Stimulated activated CD4-positive, alpha-beta T cell treated with anti-CD3 and anti-CD28 coated beads, TNF-alpha, amount 100 ng/mL, for 48 hours (primary cell): ENCODE measurements around the gene RNF220.
A peak's percentile ranks its signal among the peaks of the same experiment; 100 is the strongest.
"Not testable (repeated sequence)": the region's sequence is repeated elsewhere in the genome, so short reads cannot be mapped to it uniquely, and the experiment has no call there.

Source experiments
- DNase-seq, 3 donors: peaks; one replicate each; pipeline ENCODE4 v3.0.0-alpha.2; 2020; ENCODE audit warnings: low read depth in 3 of 3

The RNF220 gene

DNA sequence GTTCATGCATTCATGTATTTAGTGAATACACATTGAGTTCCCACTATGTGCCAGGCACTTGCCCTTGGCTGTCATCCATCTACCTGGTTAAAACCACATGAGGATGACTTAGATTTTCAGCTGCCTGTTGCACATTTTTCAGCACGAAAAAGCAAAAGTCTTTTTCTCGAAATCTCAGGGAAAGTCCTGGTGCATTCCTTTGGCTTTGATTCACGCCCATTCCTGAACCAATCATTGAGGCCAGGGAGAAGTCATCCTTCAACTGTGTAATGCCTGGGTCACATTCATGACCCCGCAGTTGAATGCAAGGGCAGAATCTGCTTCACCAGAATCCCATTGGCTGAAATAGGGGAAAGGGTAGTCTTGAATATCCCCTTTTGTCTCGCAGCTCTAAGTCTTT, 84.4 kb downstream of the RNF220 start:
- DNase-seq, result no peak

DNA sequence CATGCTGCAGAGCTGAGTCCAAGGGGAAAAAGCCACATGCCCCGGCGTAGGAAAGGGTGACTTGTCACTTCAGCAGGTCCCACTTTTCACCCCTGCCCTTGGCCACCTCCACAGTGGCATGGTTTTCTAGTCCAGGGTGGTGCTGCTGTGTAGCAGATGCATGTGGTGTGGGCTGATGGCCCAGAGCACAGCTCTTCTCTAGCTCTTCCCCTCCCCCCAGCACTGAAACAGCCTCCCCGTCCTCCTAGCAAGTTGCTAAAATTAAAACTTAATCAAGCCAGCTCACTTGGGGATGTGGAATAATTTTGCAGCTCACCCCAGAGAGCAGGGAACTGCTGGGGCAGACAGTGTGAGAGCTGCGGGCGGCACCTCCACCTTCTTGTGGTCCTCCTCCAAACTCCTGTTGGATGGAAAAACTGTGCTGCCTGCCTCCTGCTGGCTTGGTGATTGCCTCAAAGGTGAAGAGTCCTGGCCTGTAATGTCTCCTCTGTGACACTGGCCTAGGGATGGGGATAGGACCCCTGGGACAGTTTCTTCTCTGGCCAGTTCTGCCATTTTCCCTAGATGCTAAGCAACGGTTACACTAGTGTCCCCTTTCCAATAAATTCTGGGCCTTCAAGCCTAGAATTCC, 91.6 kb downstream of the RNF220 start:
- no peak for DNase-seq

DNA sequence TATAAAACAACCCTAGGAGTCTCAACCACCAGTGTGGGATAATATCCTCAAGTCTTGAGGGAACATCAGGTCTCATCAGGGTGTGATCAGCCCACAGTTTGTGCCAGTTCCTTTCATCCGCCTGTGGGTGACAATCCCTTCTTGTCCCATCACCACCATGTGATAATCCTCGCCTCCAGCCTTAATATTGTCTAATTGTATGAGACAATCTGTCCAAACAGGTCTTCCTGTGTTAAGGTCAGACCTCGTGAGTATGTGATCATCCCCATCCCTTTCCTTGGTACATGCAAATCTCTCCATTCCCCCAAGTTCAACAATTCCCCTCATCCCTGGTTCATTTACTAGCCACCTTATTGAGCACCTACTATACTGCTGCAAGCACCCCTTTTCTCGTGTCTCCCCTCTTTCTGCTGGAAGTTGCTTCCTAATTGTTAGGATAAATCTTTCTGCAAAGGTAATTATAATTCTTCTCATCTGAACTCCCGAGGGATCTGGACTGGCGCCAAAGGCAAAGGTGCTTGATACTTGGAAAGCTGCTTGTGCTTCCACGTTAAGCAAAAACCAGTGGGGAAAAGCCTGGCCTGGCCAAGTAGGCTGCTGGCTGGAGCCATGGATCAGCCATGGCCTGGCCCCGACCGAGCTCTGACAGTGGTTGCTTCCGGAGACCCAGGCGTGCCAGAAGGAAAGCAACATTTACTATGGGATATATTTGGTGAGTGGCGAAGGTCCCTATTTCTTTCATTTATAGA, 92.5 kb downstream of the RNF220 start:
- DNase-seq, result no peak

DNA sequence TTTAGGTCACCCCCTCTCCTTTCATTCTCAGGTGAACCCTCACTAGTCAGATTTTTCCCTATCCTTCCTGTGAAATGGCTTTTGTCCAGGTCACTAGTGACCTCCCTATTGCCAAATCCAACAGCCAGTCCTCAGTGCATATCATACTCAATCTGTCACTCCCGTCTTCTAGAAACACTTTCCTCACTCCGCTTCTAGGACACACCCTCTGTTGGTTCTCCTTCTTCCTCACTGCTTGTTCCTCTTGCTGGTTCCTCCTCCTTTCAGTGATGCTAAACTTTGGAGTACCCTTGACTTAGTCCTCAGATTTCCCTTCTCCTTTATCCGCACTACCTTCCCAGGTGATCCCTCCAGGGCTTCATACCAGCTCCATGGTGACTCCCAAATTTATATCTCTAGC, 94.3 kb downstream of the RNF220 start:
- no peak for DNase-seq

DNA sequence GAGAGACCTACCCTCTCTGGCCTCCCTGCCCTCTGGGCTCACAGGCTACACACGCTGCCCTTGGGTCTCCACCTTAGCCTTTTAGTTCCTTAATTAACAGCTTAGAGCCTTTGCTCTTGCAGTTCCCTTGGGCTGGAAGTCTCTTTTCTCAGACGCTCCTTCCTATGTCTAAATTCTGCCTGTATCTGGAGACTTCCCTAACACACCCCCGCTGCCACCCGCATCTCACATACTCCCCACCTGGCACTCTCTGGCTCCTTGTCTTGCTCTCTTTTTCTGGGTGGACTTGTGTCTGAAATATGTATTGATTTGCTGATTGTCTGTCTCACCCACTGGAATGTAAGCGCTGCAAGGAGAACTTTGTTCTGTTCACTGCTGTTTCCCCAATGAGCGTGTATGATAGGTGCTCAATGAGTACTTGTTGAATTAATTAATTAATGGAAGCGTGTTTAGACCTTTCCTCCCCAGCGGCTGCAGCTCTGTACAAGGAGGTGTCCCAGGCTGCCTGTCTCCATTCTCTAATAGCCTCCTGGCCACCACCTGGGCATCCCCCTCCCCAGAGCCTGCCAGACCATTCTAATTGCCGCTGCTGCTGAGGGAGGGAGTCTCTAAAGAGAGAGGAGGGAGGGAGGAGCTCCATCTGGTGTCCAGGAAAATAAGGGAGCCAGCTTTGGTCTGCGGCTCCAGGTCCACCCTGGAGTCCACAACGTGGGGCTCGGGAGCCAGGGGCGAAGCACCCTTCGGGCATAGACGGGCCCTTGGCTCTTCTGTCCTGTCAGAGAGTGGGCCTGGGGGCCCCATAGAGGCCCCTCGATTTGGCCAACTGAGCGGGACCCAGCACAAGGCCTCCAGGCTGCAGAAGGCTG, 95.4 kb downstream of the RNF220 start:
- DNase-seq, result no peak

DNA sequence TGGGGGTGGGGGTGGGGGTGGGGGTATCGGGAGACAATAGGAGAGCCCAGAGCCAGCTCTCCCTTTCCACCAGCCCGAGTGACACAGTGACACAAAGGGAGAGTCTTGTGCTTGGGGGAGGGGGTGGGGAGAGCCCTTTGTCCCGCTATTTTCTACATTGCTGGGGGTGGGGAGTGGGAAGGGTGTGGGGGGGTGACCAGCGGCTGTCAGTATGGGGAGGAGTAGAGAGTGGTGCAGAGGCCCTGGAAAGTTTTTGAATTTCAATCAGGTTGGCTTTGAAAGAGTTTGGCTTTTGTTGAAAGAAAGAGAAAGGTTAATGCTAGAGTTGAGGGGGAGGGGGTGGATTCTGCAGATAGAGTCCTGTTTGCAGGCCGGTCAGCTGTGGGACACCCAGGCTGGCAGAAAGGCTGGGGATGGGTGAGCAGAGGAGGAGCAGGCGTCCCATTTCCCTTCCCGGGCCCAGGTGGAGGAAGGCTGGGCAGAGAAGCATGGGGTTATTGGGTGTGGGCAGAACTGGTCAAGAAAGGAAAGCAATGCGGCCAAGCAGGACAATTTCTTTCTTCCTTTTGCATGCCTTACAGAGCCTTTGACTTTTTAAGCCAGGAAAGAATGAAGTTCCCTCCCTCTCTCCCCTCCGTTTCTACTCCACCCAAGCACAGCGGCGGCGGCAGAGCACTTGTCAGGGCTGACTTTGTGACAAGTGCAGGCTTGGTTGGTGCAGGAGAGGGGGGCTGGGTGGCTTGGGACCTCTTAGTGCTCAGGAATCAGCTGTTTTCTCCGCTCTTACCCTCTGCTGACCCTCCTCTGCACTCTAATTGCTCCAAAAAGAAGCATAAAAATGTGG, 96.2 kb downstream of the RNF220 start:
- DNase-seq, result no peak

DNA sequence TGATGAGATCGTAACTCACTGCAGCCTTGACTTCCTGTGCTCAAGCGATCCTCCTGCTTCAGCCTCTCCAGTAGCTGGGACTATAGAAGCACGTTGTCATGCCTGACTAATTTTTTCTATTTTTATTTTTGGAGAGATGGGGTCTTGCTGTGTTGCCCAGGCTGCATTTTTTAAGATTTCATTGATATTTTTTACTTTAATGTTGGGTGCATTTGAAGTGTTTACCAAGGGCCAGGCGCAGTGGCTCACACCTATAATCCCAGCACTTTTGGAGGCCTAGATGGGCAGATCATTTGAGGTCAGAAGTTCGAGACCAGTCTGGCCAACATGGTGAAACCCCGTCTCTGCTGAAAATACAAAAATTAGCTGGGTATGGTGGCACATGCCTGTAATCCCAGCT, 97.8 kb downstream of the RNF220 start:
- DNase-seq, result not testable (repeated sequence)

DNA sequence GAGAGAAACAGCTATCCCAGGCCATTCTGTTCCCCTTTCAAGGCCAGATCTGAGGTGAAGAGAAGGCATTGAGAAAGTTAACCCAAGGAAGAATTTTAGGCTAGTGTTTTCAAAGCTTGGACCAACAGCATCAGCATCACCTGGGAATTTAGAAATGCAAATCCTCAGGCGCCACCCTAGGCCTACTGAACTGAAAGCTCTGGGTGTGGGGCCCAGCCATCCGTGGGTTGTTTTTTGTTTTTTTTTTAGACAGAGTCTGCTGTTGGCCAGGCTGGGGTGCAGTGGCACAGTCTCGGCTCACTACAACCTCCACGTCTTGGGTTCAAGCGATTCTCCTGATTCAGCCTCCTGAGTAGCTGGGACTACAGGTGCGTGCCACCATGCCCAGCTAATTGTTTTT, 98.6 kb downstream of the RNF220 start:
- DNase-seq, result no peak

DNA sequence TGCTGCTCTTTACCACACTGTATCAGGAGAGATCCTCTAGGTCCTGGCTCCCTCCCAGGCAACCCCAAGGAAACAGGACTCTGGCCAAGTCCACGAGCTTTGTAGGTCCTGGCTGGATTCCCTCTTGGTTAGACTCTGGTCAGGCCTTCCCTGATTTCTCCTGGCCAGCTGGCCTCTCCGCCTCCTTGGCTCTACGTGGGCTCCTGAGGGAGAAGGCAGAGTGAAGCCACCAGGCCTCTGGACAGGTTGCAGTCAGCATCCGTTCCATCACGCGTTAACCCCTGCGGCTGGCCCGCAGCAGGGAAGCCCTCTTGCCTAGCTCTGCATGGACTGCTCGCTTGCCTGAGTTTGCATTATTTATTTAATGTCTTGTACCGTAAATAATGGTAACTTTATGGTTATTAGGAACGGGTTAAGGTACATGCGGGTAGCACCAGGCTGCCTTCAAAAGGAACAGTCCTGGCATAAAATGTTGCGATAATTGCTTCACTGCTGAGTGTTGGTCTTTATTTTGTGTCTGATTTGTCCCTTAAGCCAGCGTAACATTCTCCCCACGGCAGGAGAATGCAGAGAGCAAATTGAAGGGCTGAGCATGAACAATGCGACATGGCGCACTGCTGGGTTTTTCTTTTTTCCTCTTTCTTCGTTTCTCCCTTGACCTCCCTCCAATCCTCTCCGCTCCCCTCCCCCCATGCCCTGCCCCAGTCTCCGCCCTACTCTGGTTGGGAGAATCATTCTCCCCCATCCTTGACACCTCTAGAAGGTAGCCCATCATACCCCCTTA, 100.3 kb downstream of the RNF220 start:
- no peak for DNase-seq

DNA sequence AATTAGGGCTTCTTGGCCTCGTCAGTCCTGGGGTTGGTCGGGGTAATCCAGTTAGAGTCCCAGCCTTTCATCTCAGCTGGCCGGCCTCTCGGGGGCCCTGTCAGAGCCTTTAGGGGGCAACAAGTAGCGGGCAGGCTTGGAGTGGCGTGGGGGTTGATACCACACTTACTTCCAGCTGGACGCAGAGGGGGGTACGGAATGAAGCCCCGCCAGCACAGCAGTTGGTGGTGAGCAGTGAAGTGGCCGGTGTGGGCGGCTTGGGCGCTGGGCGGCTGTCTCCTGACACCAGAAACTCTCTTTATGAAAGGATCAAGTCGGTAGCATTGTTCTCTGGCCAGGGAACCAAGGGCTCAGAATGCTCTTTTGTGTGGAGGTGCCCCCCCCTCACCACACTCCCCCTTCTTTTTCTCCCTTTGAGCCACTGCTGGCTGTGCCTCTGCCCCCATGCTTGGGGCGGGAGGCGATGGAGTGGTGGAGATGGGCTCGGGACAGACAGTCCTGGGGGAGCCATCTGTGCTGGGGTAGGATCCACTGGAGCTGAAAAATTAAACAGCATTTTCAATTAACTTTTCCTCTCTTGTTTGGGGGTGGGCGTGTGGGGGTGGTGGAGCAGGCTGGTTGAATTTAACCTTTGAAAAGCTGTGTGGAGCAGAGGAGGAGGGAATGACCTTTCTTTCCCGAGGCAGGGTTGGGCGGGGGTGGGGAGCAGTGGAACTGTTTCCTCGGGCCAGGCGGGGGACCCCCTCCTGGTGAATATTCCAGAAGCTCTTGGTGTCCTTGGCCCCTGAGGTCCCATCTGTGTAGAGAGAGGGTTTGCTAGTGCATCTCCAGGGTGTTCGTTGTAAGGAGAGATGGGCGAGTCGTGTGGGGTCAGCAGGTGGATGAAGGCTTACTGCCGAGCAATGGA, 102.7 kb downstream of the RNF220 start:
- no peak for DNase-seq

DNA sequence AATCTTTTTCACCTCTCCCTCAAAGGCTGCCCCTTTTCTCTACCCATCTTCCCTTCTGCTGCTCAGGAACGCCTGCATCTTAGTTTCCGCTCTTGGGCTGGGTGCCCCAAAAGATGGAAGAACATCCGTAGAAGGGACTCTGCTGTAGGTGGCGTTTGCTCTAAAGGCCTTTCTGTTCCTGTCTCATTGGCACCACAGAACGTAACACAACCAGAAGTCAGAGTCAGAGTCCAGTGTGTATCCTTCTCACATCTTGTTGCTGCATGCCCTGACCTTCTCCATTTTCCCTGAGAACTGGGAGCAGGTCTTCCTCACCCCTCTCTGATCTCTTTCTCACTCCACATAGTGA, 103.3 kb downstream of the RNF220 start:
- no peak for DNase-seq

DNA sequence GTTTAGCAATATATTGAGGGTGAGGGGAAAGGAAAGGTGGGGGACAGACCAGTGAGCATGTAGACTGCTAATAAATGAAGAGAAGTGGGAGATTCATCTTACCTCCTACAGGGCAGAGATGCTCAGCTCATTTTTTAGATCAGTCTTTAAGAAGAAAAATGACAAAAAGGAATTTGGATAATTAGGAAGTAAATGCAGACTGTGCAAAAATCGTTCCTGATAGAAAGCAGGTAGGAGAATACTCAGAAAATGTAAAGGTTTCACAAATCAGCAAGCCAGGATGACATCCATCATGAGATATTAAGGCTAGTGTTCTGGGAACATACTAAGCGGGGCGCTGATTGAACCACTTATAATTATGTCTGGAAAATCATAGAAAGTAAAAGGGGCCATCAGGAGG, 106.3 kb downstream of the RNF220 start:
- no peak for DNase-seq

DNA sequence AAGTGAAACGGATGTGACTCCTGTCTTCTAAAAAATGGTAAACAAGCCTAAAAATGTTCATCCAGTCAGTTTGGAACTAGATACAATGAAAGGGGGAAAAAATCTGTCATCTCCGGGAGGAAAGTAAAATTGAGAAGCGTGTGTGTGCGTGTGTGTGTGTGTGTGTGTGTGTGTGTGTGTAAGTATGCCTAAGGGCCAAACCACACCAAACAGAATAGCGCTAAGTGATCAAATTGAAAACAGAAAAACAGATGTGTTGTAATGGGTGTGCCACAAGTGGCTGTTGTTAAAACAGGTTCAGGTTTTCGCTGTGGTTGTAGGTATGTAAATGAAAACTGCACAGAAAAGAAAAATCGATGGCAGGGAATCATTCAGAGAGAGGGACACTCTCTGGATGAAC, 106.7 kb downstream of the RNF220 start:
- peak in 1 of 3 donors; percentile 17 for DNase-seq

DNA sequence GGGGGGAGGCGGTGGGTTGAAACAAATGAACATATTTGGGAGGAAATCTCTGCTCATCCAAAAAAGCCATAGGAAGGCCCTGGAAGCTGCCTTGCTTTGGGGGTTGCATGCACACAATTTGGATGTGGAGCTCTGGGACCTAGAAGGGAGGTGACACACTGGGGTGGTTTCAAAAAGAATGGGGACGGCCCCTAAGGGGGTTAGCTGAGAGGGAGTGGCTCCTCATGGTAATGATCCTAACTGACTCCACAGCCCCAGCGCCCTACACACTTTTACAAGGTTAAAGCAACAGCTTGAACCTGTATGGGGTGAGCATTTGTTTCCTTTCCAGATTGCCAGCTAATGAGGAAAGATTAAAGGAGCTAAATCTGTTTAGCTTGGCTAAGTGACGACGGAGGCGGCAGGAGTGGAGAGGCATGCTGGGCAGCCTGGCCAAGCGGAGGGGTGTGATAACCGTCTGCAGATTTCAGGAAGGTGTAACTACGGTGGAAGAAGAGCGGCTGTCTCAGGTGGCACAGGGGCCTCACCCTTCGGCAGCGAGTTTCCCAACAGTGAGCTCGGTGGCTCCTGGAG, 107.3 kb downstream of the RNF220 start:
- peak in 2 of 3 donors; percentile 5 to 17 for DNase-seq

DNA sequence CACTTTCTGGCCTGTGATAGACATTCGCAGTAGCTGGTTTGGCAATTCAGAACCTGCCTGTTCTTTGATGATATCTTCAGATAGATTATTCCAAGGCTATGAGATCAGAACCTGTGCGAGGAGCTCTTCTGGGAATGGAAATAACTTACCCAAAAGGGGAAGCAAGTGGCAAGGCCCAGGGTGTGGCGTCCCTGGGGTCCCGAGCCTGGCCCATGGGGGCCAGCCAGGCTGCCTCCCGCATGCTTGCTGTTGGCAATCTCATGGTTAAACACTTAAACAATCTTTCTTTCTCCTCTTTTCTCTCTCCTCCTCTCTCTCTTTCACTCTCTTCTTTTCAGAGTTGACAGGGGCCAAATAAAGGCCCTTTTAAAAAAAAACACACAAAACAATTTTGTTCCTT, 108.1 kb downstream of the RNF220 start:
- DNase-seq, result no peak

DNA sequence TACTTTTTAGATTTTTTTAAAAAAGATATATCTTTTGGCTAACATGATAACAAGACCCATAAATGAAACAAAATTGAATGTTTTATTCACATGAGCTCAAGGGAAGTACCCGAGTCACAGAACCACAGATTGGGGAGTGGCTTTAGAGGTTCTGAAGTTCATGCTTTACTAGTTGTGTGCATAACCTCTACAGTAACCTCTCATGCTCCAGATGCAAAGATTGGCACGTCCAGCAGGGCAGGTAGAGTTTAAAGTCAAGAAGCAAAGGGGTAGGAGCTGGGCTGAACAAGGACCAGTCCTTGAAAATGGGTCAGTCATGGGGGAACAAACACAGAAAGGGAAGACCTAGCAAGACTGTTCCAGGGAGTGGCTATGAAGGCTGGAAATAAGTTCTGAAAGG, 109.6 kb downstream of the RNF220 start:
- DNase-seq, result no peak

DNA sequence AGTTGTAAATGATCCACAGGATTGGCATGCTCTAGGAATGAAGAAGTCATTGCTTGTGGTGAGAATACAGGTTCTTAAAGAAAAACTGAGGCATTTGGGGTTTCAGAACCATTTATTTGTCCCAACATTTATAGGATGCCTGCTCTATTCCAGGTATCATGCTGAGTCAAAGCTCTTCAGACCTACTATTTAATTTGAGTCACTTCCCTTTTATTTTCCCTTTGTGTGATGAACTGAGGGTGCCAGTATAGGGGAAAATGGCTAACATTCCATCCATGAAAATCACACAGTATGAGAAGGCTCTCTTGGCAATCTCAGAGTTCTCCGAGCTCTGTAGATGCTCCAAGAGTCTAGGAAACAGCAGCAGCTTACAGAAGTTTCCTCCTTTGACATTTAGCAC, 110.4 kb downstream of the RNF220 start:
- DNase-seq, result no peak

DNA sequence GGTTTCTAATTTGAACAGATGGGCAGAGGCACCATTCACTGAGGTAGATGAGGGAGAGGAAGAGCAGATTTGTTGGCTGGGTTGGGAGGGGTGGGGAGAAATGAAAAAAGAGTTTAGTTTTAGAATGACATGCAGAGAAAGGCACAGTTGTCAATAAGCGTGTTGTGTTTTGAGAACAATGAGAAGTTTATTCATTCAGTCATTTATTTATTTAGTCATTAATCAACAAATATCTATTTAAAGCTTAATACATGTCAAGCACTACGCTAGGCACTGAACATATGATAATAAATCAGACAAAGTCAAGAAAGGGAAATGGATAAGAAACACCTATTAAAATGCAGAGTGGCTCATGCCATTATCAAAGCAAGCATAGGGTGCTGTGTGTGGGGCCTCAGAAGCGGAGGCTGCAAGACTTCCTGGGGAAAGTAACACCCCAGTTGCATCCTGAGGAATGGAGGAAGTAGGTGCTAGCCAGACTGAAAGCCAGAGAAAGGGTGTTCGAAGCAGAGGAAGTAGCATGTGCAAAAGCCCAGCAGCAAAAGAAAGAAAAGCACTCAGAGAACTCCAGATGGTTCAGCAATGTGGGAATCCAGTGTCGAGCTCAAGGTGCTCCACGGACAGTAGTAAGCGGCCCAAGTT, 114.1 kb downstream of the RNF220 start:
- DNase-seq, result no peak

DNA sequence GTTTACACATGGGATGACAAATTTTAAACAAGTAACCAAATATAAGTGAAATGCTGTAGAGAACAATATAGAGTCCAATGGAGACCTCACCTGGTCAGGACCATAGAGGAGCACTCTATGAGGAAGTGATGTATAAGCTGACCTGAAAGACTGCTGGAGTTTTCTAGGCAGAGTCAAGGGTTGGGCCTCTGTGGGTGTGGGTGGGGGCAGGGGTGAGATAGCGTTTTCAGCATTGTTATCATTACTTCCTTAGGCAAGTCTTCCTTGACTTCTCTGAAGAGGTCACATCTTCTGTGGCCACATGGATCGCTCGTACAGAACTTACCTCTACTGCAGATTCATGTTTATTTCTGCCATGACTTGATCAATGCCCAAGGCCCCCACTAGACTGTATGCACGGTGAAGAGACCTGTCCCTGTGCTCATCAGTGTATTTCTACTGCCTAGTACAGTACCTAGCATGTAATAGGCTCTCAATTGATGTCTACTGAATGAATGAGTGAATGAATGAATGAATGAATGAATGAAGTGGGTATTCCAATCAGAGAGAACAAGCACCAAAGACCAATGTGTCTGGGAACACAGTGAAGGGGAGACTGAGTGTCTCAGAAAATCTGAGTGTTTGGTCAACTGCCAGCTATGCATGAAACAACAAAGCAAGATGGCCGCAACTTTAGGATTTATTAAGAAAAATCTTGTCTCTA, 116.5 kb downstream of the RNF220 start:
- no peak for DNase-seq
